Activated CD4-positive, alpha-beta memory T cell treated with anti-CD3 and anti-CD28 coated beads for 36 hours (primary cell): Measurements from ENCODE around the gene CIT. TPM values are rescaled to one million over a fixed set of nuclear protein-coding genes. Genes with fewer than 3 reads are reported as not detected.

ENCODE experiments used
- CTCF ChIA-PET: fragments of 350-600 bp; sonication (Branson Sonifier 250); formaldehyde crosslinking; loops from one replicate; lab custom pipeline; 2021; ENCODE audit warnings: antibody characterized with exemption, inconsistent platforms; lab: Charles Lee
- POLR2A ChIA-PET: fragments of 350-600 bp; sonication (Branson Sonifier 250); formaldehyde crosslinking; loops from one replicate; lab custom pipeline; 2021; ENCODE audit warnings: antibody characterized with exemption; lab: Charles Lee
- DNase-seq: peaks from one replicate; pipeline ENCODE4 v3.0.0-alpha.2; 2020
- H3K27ac Mint-ChIP-seq: one replicate; pipeline ENCODE4 v1.8.0; 2021; ENCODE audit warnings: mixed read lengths
- H3K27me3 Mint-ChIP-seq: one replicate; pipeline ENCODE4 v1.8.0; 2021; ENCODE audit warnings: mixed read lengths
- H3K36me3 Mint-ChIP-seq: one replicate; pipeline ENCODE4 v1.8.0; 2021; ENCODE audit warnings: mixed read lengths
- H3K4me1 Mint-ChIP-seq: one replicate; pipeline ENCODE4 v1.8.0; 2021; ENCODE audit warnings: low read depth, mixed read lengths
- H3K4me3 Mint-ChIP-seq: one replicate; pipeline ENCODE4 v1.8.0; 2021; ENCODE audit warnings: mild to moderate bottlenecking, mixed read lengths
- H3K9me3 Mint-ChIP-seq: one replicate; pipeline ENCODE4 v1.8.0; 2021; ENCODE audit warnings: mixed read lengths
- intact Hi-C: fragments of 100-400 bp; cut with micrococcal nuclease; formaldehyde crosslinking; loops from one replicate; pipeline ENCODE4 v1.15.1; 2023
- microRNA-seq: library from miRNA; unstranded; fragments of <30 nt; microRNA quantifications from one replicate; pipeline ENCODE4 v1.2.0, GENCODE V29; 2022; ENCODE audit warnings: borderline number of aligned reads, borderline microRNAs expressed, borderline replicate concordance
- total RNA-seq, 2 experiments: library from RNA; stranded (reverse); gene quantifications; one replicate each; pipeline ENCODE4 v1.2.3, GENCODE V29; 2021

CIT gene
- total RNA-seq, 2 experiments from 2014 or later, result 57.5 to 61.7 TPM

DNA sequence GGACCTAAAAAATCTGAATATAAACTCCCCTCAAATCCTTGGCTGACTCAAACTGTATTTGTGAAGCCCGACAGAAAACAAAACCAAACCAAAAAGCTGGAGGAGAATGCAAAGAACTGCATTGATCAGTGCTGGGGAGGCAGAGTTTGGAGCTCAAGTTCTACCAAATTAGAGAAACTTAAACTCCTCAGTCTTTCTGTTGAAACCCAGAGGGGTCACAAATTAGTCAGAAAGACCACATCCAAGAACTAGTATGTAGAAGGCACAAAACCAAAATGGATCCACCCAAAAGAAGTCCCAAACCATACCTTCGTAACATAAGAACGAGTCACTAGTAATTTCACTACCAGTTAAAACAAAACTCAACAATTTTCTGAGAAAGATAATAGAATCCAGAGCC lies 224.5 kb downstream of the CIT start:
- Mint-ChIP-seq H3K27me3 (peaks cover 4% of the 10 kb centered on the region), H3K4me3 (no peak overlapping the region), H3K4me1 (no peaks in the 10 kb centered on the region), H3K9me3 (peaks cover 24% of the 10 kb centered on the region), H3K27ac (no peak overlapping the region), H3K36me3 (peaks cover 7% of the 10 kb centered on the region)
- POLR2A ChIA-PET, result no interaction called here
- CTCF ChIA-PET, result interaction anchor here (0.7 to 1.4 kb wide), 4 partner anchors 10 to 110 kb away, joined by 3 read pairs; no protein-coding TSS in a partner anchor
- no peak for DNase-seq
- intact Hi-C loops, result no loop called here

DNA sequence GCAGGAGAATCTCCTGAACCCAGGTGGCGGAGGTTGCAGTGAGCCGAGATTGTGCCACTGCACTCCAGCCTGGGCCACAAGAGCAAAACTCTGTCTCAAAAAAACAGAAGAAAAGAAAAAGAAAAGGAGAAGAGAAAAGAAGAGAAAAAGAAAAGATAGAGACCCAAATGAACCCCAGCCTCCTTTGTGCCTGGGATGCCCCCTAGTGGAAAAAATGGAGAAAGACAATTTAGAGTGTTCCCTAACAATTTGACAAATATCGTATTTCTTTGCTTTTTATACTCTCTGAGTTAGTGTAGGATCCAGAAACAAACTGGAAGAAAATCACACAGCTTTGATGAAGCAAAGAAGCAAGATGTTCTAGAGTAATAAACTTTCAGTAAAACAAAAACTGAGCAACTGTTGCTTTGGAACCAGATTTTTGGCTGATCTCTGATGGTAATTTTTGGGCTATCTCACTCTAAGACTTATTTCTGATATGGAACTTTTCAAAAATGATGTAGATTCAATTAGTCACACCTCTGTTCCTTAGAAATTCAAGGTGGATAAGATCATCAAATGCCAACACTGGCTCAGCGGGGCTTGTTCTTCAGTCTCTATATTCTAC lies 227.8 kb downstream of the CIT start:
- Mint-ChIP-seq H3K27ac (no peak overlapping the region), H3K27me3 (peaks cover 4% of the 10 kb centered on the region), H3K9me3 (peaks cover 22% of the 10 kb centered on the region), H3K4me3 (no peak overlapping the region), H3K36me3 (peaks cover 7% of the 10 kb centered on the region), H3K4me1 (no peaks in the 10 kb centered on the region)
- ChIA-PET CTCF (interaction anchor here (0.6 to 2.4 kb wide), 15 partner anchors 8 to 205 kb away, joined by 3 to 16 read pairs (median 3); partner anchors contain the start of gene PRKAB1), POLR2A (no interaction called here)
- intact Hi-C loops, result loop anchor here (2.0 kb wide), 1 partner anchor 205 kb away; no protein-coding TSS in a partner anchor
- DNase-seq, result no peak

DNA sequence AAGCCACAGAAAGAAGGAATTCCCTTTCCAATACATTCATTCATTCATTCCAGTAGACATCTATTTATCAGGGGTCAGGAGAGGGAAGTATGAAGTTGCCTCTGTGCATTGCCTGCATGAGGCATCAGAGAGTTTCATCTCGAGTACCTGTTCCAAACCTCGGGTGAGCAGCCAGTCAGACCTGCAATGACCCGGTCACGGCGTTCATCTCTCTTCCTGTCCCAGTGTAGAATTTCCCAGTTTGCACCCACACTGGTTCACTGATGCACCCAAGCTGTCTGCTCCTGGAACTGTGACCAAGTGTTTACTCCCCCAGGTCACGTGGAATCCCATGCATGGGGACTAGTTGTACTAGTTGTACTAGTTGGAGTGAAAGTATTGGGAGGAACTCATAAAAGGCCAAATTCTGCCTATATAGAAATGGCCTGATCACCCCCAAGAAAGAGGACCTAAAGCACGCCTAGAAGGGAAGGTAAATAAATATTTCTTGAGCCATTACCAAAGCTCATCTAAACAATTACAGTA lies 231.5 kb downstream of the CIT start:
- DNase-seq, result no peak
- ChIA-PET CTCF (interaction anchor here (0.7 kb wide), 1 partner anchor 136 kb away, joined by 3 read pairs; no protein-coding TSS in a partner anchor), POLR2A (no interaction called here)
- Mint-ChIP-seq H3K9me3 (no peaks in the 10 kb centered on the region), H3K27ac (no peak overlapping the region), H3K4me3 (no peak overlapping the region), H3K36me3 (no peaks in the 10 kb centered on the region), H3K4me1 (no peaks in the 10 kb centered on the region), H3K27me3 (peaks cover 4% of the 10 kb centered on the region)
- intact Hi-C loops, result no loop called here

DNA sequence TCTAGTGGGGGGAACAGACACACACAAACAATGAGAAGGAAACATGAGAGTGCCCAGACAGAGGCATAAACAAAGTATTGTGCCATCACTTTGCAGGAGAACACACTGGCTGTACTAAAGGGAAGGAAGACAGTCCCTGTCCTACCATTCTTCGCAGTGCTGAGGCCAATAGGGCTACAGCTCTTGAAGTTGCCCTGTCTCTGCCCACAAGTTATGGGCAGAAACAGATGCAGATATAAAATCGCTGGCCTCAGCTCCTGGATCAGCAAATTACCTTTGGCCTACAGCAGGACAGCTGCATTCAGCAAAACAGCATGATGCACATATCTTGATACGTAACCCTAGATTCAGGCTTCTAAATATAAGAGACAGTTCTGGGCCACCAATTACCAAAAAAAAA lies 232.2 kb downstream of the CIT start:
- Mint-ChIP-seq H3K27me3 (peaks cover 4% of the 10 kb centered on the region), H3K36me3 (no peaks in the 10 kb centered on the region), H3K27ac (no peak overlapping the region), H3K4me3 (no peak overlapping the region), H3K4me1 (no peaks in the 10 kb centered on the region), H3K9me3 (no peaks in the 10 kb centered on the region)
- no peak for DNase-seq
- ChIA-PET POLR2A (no interaction called here), CTCF (interaction anchor here (1.3 kb wide), 1 partner anchor 11 kb away, joined by 4 read pairs; no protein-coding TSS in a partner anchor)
- intact Hi-C loops, result no loop called here

DNA sequence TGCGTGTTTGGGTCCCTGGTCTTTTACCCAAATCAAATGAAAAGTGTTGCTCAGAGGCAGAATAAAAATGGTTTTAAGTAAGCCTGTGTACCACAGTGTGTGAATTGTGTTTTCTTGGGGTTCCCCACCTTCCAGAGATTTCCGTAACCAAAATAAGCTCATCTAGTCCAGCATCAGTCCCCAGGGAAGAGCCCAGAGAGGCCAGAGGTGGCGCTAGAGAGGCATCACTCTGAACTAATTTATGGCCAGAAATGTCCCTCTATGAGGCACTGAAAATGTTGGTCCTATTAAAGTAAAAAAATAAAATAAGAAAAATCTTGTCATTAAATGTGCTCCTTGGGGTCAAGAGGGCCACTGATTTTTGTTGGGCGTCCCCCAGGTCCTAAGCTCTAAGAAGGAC lies 234.1 kb downstream of the CIT start:
- Mint-ChIP-seq H3K4me3 (no peak overlapping the region), H3K4me1 (no peaks in the 10 kb centered on the region), H3K9me3 (no peaks in the 10 kb centered on the region), H3K27ac (no peak overlapping the region), H3K36me3 (no peaks in the 10 kb centered on the region), H3K27me3 (peaks cover 5% of the 10 kb centered on the region)
- ChIA-PET POLR2A (no interaction called here), CTCF (interaction anchor here (0.6 to 1.8 kb wide), 5 partner anchors 9 to 200 kb away, joined by 3 to 7 read pairs (median 3); no protein-coding TSS in a partner anchor)
- intact Hi-C loops, result no loop called here
- no peak for DNase-seq

Small RNA genes lying within 50 kb of the gene (microRNA-seq; reads per million reads assigned to microRNA genes)
- gene MIR1178, result not detected

Other genes with a start within 250 kb of the CIT start
- gene PRKAB1, start 209.2 kb downstream of the CIT start, total RNA-seq, result 10 to 100 TPM; 27.3 to 29.3 TPM
- gene BICDL1, start 111.9 kb upstream of the CIT start, total RNA-seq, result 100 to 1,000 TPM; 143 to 155 TPM
- 10 to 100 TPM; 62.1 to 66.4 TPM for gene RAB35, start 239.4 kb upstream of the CIT start, total RNA-seq